NCI-H2107 treated with DMSO at 0.1 percent for 48 hours (cell line): Measurements from ENCODE around the gene PROZ.

Experiments used
- DNase-seq: peaks from one replicate; lab custom pipeline; 2025; ENCODE audit not compliant: unreplicated experiment; lab: John Stamatoyannopoulos, UW

The PROZ gene

GRCh38 chr13:113140677-113141600, 17.5 kb upstream of the PROZ start:
- no peak for DNase-seq

GRCh38 chr13:113141601-113141970, 16.9 kb upstream of the PROZ start:
- no peak for DNase-seq

- DNase-seq = no peak
Measured at GRCh38 chr13:113142876-113143275, 15.6 kb upstream of the PROZ start.

GRCh38 chr13:113143466-113144254, 14.8 kb upstream of the PROZ start:
- no peak for DNase-seq

GRCh38 chr13:113144255-113144629, 14.2 kb upstream of the PROZ start:
- DNase-seq = no peak

- no peak for DNase-seq
Measured at GRCh38 chr13:113145496-113145895, 13.0 kb upstream of the PROZ start.

GRCh38 chr13:113145911-113146598, 12.4 kb upstream of the PROZ start:
- no peak for DNase-seq

- no peak for DNase-seq
Measured at GRCh38 chr13:113146750-113147149, 11.7 kb upstream of the PROZ start.

- DNase-seq = no peak
Measured at GRCh38 chr13:113147206-113147605, 11.2 kb upstream of the PROZ start.

- DNase-seq = no peak
Measured at GRCh38 chr13:113148407-113148806, 10.0 kb upstream of the PROZ start.

GRCh38 chr13:113148940-113149503, 9.4 kb upstream of the PROZ start:
- no peak for DNase-seq

GRCh38 chr13:113149711-113150549, 8.5 kb upstream of the PROZ start:
- no peak for DNase-seq

- no peak for DNase-seq
Measured at GRCh38 chr13:113150550-113151365, 7.7 kb upstream of the PROZ start.

GRCh38 chr13:113151745-113152690, 6.4 kb upstream of the PROZ start:
- no peak for DNase-seq

- DNase-seq = no peak
Measured at GRCh38 chr13:113152691-113152983, 5.8 kb upstream of the PROZ start.

GRCh38 chr13:113152984-113153809, 5.3 kb upstream of the PROZ start:
- DNase-seq = no peak

GRCh38 chr13:113153810-113154748, 4.4 kb upstream of the PROZ start:
- no peak for DNase-seq
